H1 (cell line): Measurements from ENCODE around the gene DLG4. TPM values are rescaled to one million over a fixed set of nuclear protein-coding genes. Genes with fewer than 3 reads are reported as not detected.

Experiments used
- CTCF ChIA-PET: fragments of 300-600 bp; sonication (Branson Sonifier 250); formaldehyde crosslinking; loops from one replicate; lab custom pipeline; 2021; ENCODE audit not compliant: partially characterized antibody; lab: Charles Lee
- POLR2A ChIA-PET: fragments of 300-600 bp; sonication (Branson Sonifier 250); formaldehyde crosslinking; loops from one replicate; lab custom pipeline; 2021; ENCODE audit warnings: inconsistent platforms; ENCODE audit not compliant: partially characterized antibody; lab: Charles Lee
- DNase-seq, 2 experiments: peaks; one replicate each; pipeline versions ENCODE4 v3.0.0 to v3.0.0-alpha.2; 2010 to 2022; ENCODE audit warnings: low spot score in 2 of 2, low read depth in 1 of 2, mixed read lengths in 1 of 2
- FAIRE-seq: peaks from 2 replicates; lab custom pipeline; 2011; peaks lifted over from hg19 to GRCh38; lab: Jason Lieb, UNC
- H2AFZ ChIP-seq: 2 replicates; pipeline ENCODE4 v1.8.1; 2012; ENCODE audit warnings: low read length, inconsistent platforms
- H2AK5ac ChIP-seq: 2 replicates; pipeline ENCODE4 v1.6.1; 2013; ENCODE audit warnings: low read depth, low read length
- H2BK120ac ChIP-seq: replicated peaks from 2 replicates; pipeline ENCODE3; 2013; ENCODE audit warnings: low read depth, low read length, inconsistent platforms
- H2BK12ac ChIP-seq: 2 replicates; pipeline ENCODE4 v1.6.1; 2013; ENCODE audit warnings: low read depth, low read length
- H2BK15ac ChIP-seq: 2 replicates; pipeline ENCODE4 v1.6.1; 2013; ENCODE audit warnings: low read length
- H2BK20ac ChIP-seq: 2 replicates; pipeline ENCODE4 v1.6.1; 2013; ENCODE audit warnings: low read length
- H2BK5ac ChIP-seq: 2 replicates; pipeline ENCODE4 v1.6.1; 2013; ENCODE audit warnings: low read depth, low read length
- H3K14ac ChIP-seq: 2 replicates; pipeline ENCODE4 v1.6.1; 2013; ENCODE audit warnings: inconsistent platforms; ENCODE audit not compliant: insufficient read length
- H3K18ac ChIP-seq: 2 replicates; pipeline ENCODE4 v1.6.1; 2013; ENCODE audit warnings: low read length; ENCODE audit errors: extremely low read depth
- H3K23ac ChIP-seq: 2 replicates; pipeline ENCODE4 v1.6.1; 2013; ENCODE audit warnings: inconsistent platforms; ENCODE audit not compliant: insufficient read length
- H3K23me2 ChIP-seq: 2 replicates; pipeline ENCODE4 v1.6.1; 2013; ENCODE audit warnings: low read depth, low read length
- H3K27ac ChIP-seq: 2 replicates; pipeline ENCODE4 v1.6.1; 2011; ENCODE audit warnings: low read depth, low read length, inconsistent platforms
- H3K27me3 ChIP-seq, 4 experiments: replicated peaks in 1 of 4; 1 replicate in 1 of 4; 2 replicates in 3 of 4; pipeline versions ENCODE4 v1.6.1 to v1.8.1; 2011 to 2013; ENCODE audit warnings: low read length in 3 of 4, mild to moderate bottlenecking in 3 of 4, inconsistent platforms in 2 of 4, mixed read lengths in 2 of 4, moderate library complexity in 1 of 4; ENCODE audit not compliant: control insufficient read depth in 3 of 4, insufficient read depth in 3 of 4; ENCODE audit errors: extremely low read depth in 1 of 4
- H3K36me3 ChIP-seq, 4 experiments: 2 replicates each; pipeline versions ENCODE4 v1.6.1 to v1.8.1; 2011 to 2013; ENCODE audit warnings: mild to moderate bottlenecking in 4 of 4, low read length in 3 of 4, moderate library complexity in 2 of 4, control low read depth in 1 of 4, inconsistent platforms in 1 of 4; ENCODE audit not compliant: insufficient read depth in 4 of 4, control insufficient read depth in 2 of 4
- H3K4ac ChIP-seq: replicated peaks from 2 replicates; pipeline ENCODE3; 2013; ENCODE audit warnings: low read length, low read depth, mixed read lengths, inconsistent platforms; ENCODE audit not compliant: insufficient read length
- H3K4me1 ChIP-seq, 4 experiments: replicated peaks in 1 of 4; 1 replicate in 1 of 4; 2 replicates in 3 of 4; pipeline versions ENCODE4 v1.6.1 to v1.8.1; 2011 to 2013; ENCODE audit warnings: low read length in 3 of 4, inconsistent platforms in 2 of 4, mixed read lengths in 1 of 4; ENCODE audit not compliant: insufficient read depth in 4 of 4, control insufficient read depth in 3 of 4
- H3K4me2 ChIP-seq, 2 experiments: 2 replicates each; pipeline versions ENCODE4 v1.6.1 to v1.8.1; 2011 to 2013; ENCODE audit warnings: low read depth in 2 of 2, low read length in 2 of 2, control low read depth in 1 of 2, inconsistent platforms in 1 of 2, mild to moderate bottlenecking in 1 of 2; ENCODE audit not compliant: insufficient read depth in 1 of 2
- H3K4me3 ChIP-seq, 4 experiments: fragments of 200-600, 300-600 bp in 1 of 4; sonication (generic), shearing (Covaris generic), sonication (Bioruptor Twin) in 1 of 4; 2 replicates each; pipeline versions ENCODE4 v1.5.1 to v1.8.1; 2011 to 2016; ENCODE audit warnings: low read length in 4 of 4, low read depth in 3 of 4, control low read depth in 2 of 4, inconsistent platforms in 2 of 4, mild to moderate bottlenecking in 2 of 4, mixed read lengths in 1 of 4, moderate library complexity in 1 of 4; ENCODE audit not compliant: insufficient read depth in 2 of 4; ENCODE audit errors: extremely low read depth in 1 of 4
- H3K56ac ChIP-seq: replicated peaks from 2 replicates; pipeline ENCODE3; 2013; ENCODE audit warnings: low read depth, mild to moderate bottlenecking, mixed read lengths, low read length, inconsistent platforms; ENCODE audit not compliant: insufficient read length
- H3K79me1 ChIP-seq: 2 replicates; pipeline ENCODE4 v1.6.1; 2013; ENCODE audit warnings: low read depth, low read length, control low read depth
- H3K79me2 ChIP-seq, 2 experiments: 2 replicates each; pipeline versions ENCODE4 v1.6.1 to v1.8.1; 2012 to 2013; ENCODE audit warnings: low read length in 2 of 2, mild to moderate bottlenecking in 2 of 2, inconsistent platforms in 1 of 2; ENCODE audit not compliant: insufficient read depth in 2 of 2, control insufficient read depth in 1 of 2
- H3K9ac ChIP-seq, 4 experiments: replicated peaks in 1 of 4; 1 replicate in 1 of 4; 2 replicates in 3 of 4; pipeline versions ENCODE4 v1.6.1 to v1.8.1; 2011 to 2013; ENCODE audit warnings: low read depth in 3 of 4, low read length in 3 of 4, control low read depth in 2 of 4, mild to moderate bottlenecking in 2 of 4, moderate library complexity in 2 of 4, inconsistent platforms in 1 of 4; ENCODE audit errors: extremely low read depth in 1 of 4
- H3K9me3 ChIP-seq, 2 experiments: 2 replicates each; pipeline versions ENCODE4 v1.6.1 to v1.8.1; 2012 to 2013; ENCODE audit warnings: mild to moderate bottlenecking in 2 of 2, moderate library complexity in 2 of 2, control low read depth in 1 of 2, inconsistent platforms in 1 of 2, low read depth in 1 of 2, low read length in 1 of 2, mixed read lengths in 1 of 2; ENCODE audit not compliant: insufficient read depth in 2 of 2
- H4K20me1 ChIP-seq, 2 experiments: replicated peaks in 1 of 2; 2 replicates each; pipeline versions ENCODE3 to v1.8.1; 2011 to 2013; ENCODE audit warnings: inconsistent platforms in 2 of 2, low read length in 2 of 2, mild to moderate bottlenecking in 1 of 2; ENCODE audit not compliant: insufficient read depth in 2 of 2, control insufficient read depth in 1 of 2
- H4K5ac ChIP-seq: 2 replicates; pipeline ENCODE4 v1.6.1; 2013; ENCODE audit warnings: low read length, low read depth, mixed read lengths, inconsistent platforms; ENCODE audit not compliant: insufficient read length
- H4K8ac ChIP-seq: 2 replicates; pipeline ENCODE4 v1.8.0; 2013; ENCODE audit warnings: mild to moderate bottlenecking, moderate library complexity, low read length, inconsistent platforms; ENCODE audit not compliant: insufficient read depth; ENCODE audit errors: extremely low read depth
- H4K91ac ChIP-seq: replicated peaks from 2 replicates; pipeline ENCODE3; 2013; ENCODE audit warnings: low read length, mixed read lengths, inconsistent platforms; ENCODE audit not compliant: insufficient read length
- ATF2 ChIP-seq: IDR thresholded peaks from 2 replicates; pipeline ENCODE4 v1.6.1; 2012; ENCODE audit warnings: low read length, inconsistent platforms
- CEBPB ChIP-seq: IDR thresholded peaks from 2 replicates; pipeline ENCODE4 v1.6.1; 2012; ENCODE audit warnings: low read depth, low read length
- CTCF ChIP-seq, 3 experiments: IDR thresholded peaks; 1 replicate in 2 of 3; 2 replicates in 1 of 3; pipeline versions ENCODE4 v1.5.1 to v1.6.1; 2011; ENCODE audit warnings: low read length in 3 of 3, mild to moderate bottlenecking in 3 of 3, inconsistent platforms in 2 of 3, low read depth in 1 of 3, moderate library complexity in 1 of 3; ENCODE audit not compliant: insufficient read depth in 1 of 3; ENCODE audit errors: control extremely low read depth in 1 of 3
- KDM5A ChIP-seq: fragments of 200-600 bp; IDR thresholded peaks from 2 replicates; pipeline ENCODE4 v1.7.1; 2012; ENCODE audit warnings: mild to moderate bottlenecking, low read length, inconsistent platforms, mixed read lengths
- RBBP5 ChIP-seq: IDR thresholded peaks from 2 replicates; pipeline ENCODE4 v1.7.1; 2012; ENCODE audit warnings: low read depth, mild to moderate bottlenecking, inconsistent platforms, low read length, moderate library complexity, borderline replicate concordance
- TCF12 ChIP-seq: IDR thresholded peaks from 2 replicates; pipeline ENCODE4 v1.6.1; 2011; ENCODE audit warnings: low read depth, mild to moderate bottlenecking, low read length
- ZNF274 ChIP-seq: IDR thresholded peaks from 2 replicates; pipeline ENCODE4 v1.7.0; 2012; ENCODE audit warnings: low read length, borderline replicate concordance; ENCODE audit errors: extremely low read depth
- WGBS, 2 experiments: shearing (Covaris generic) in 1 of 2; methylation state at CpG; one replicate each; pipeline versions ENCODE4 v1.1.6 to v1.1.7; 2013 to 2015; ENCODE audit warnings: low lambda C conversion rate in 2 of 2, mixed read lengths in 2 of 2, inconsistent platforms in 1 of 2, low coverage in 1 of 2, missing lambda C conversion rate in 1 of 2; ENCODE audit not compliant: insufficient replicate concordance in 2 of 2, insufficient coverage in 1 of 2, insufficient read length in 1 of 2; ENCODE audit errors: extremely low coverage in 1 of 2, missing lambda C conversion rate in 1 of 2; 5-methylcytosine and 5-hydroxymethylcytosine counted together
- polyA plus RNA-seq, 7 experiments: library from polyadenylated mRNA; depleted of rRNA in 3 of 7; stranded (reverse) in 5 of 7; unstranded in 2 of 7; fragments of >200 nt in 5 of 7; fragments of 200-250 nt in 2 of 7; gene quantifications; 1 replicate in 5 of 7; 2 replicates in 1 of 7; 4 replicates in 1 of 7; pipeline versions ENCODE4 v1.2.1 to v1.2.3, GENCODE V29; 2011 to 2013; ENCODE audit warnings: missing spikeins in 2 of 7, mixed read lengths in 2 of 7
- total RNA-seq: library from RNA; stranded (reverse); fragmentation: NEBNext Ultra II Directional; extraction: Animal tissue kit (Norgen Biotek cat#: 25700); gene quantifications from 2 replicates; pipeline ENCODE4 v1.2.1, GENCODE V29; 2021

The DLG4 gene
- total and polyA plus RNA-seq, 2 of the 8 experiments (the other 6 are each of a cell fraction or from before 2014, with no cell fraction given) = 18.9 to 45.9 TPM

- DNase-seq (no peak), FAIRE-seq (no peak)
- Histone ChIP-seq H3K27me3 (no peaks in the 10 kb centered on the region), H3K4me3 (no peak overlapping the region), H4K20me1 (peaks cover 16 to 49% of the 10 kb centered on the region in 2 experiments), H3K23me2 (no peaks in the 10 kb centered on the region), H2AK5ac (no peak overlapping the region), H2BK20ac (no peak overlapping the region), H3K56ac (no peak overlapping the region), H3K4me2 (no peak overlapping the region), H4K91ac (no peak overlapping the region), H3K36me3 (peaks cover 28 to 77% (median 66%) of the 10 kb centered on the region in 4 experiments), H3K79me2 (peaks cover 0 to 9% of the 10 kb centered on the region in 2 experiments; a peak in 2 of 4 replicates), H2BK15ac (no peak overlapping the region), H4K8ac (no peak overlapping the region), H3K27ac (no peak overlapping the region), H2BK12ac (no peak overlapping the region), H3K9ac (no peak overlapping the region), H3K23ac (no peak overlapping the region), H3K4me1 (peaks cover 0 to 5% (median under 1%) of the 10 kb centered on the region in 4 experiments; a peak in 2 of 7 replicates), H2BK120ac (no peak overlapping the region), H2AFZ (no peak overlapping the region), H3K79me1 (peaks cover 2% of the 10 kb centered on the region), H3K9me3 (no peaks in the 10 kb centered on the region), H3K4ac (no peak overlapping the region), H3K18ac (no peak overlapping the region), H4K5ac (no peak overlapping the region), H2BK5ac (no peak overlapping the region), H3K14ac (no peak overlapping the region)
- CTCF ChIA-PET = interaction anchor here (1.1 kb wide), 1 partner anchor 12 kb away, joined by 4 read pairs; no protein-coding TSS in a partner anchor
- WGBS, 2 experiments = 94% methylated on average over 15 of the region's 21 CpGs; no CpG with 5 or more reads in 1 of the 2 experiments
- POLR2A ChIA-PET = interaction anchor here (1.3 to 10.7 kb wide), 4 partner anchors 12 to 88 kb away, joined by 3 to 386 read pairs (median 30); partner anchors contain the start of genes DVL2, GABARAP, GPS2 and PHF23
- TF ChIP-seq KDM5A (no peak), ZNF274 (no peak), ATF2 (no peak), CTCF (IDR thresholded peaks at IDR 0.05; ENCODE audit: control extremely low read depth in 1 of 3, insufficient read depth in 1 of 3, low read depth in 1 of 3, low read length in 3 of 3) (no peak), TCF12 (no peak), CEBPB (no peak), RBBP5 (no peak)
Measured at GRCh38 chr17:7225711-7226331, 6.2 kb upstream of the DLG4 start.
